Left ventricle myocardium inferior (tissue), 1 donor: Measurements from ENCODE around the gene TBC1D5. TPM values are rescaled to one million over a fixed set of nuclear protein-coding genes. Genes with fewer than 3 reads are reported as not detected.

Experiments used
- DNase-seq: peaks from one replicate; pipeline ENCODE4 v3.0.0-alpha.2; 2020
- H3K27ac ChIP-seq: fragments of 200-600 bp; replicated peaks from 2 replicates; pipeline ENCODE4 v1.8.0; 2021
- H3K27me3 ChIP-seq: fragments of 200-600 bp; 2 replicates; pipeline ENCODE4 v1.8.0; 2021; ENCODE audit warnings: low read depth
- H3K36me3 ChIP-seq: fragments of 200-600 bp; 2 replicates; pipeline ENCODE4 v1.8.0; 2021
- H3K4me1 ChIP-seq: fragments of 200-600 bp; 2 replicates; pipeline ENCODE4 v1.8.0; 2021
- H3K4me3 ChIP-seq: fragments of 200-600 bp; 2 replicates; pipeline ENCODE4 v1.8.0; 2021; ENCODE audit warnings: mild to moderate bottlenecking, moderate library complexity
- H3K9me3 ChIP-seq: fragments of 200-600 bp; replicated peaks from 2 replicates; pipeline ENCODE4 v1.8.0; 2021
- CTCF ChIP-seq: fragments of 200-600 bp; IDR thresholded peaks from 2 replicates; pipeline ENCODE4 v1.8.0; 2021; ENCODE audit warnings: antibody characterized with exemption, mild to moderate bottlenecking, borderline replicate concordance
- intact Hi-C: fragments of 100-400 bp; cut with micrococcal nuclease; formaldehyde crosslinking; loops from one replicate; pipeline ENCODE4 v1.11.0; 2022
- total RNA-seq: library from RNA; stranded (reverse); fragmentation: NEBNext Ultra II Directional; extraction: Animal tissue kit (Norgen Biotek cat#: 25700); gene quantifications from one replicate; pipeline ENCODE4 v1.2.1, GENCODE V29; 2021
- donor health status: DM: no; HTN: yes; CAD: no; lungs with severe emphysema.

The TBC1D5 gene
- total RNA-seq, 1 donor from 2014 or later: 26.9 TPM

- H3K4me3 ChIP-seq: no peak overlapping the region
- no peaks in the 10 kb centered on the region for H3K36me3 ChIP-seq
- H3K9me3 ChIP-seq: no peaks in the 10 kb centered on the region
- no peak for DNase-seq
- H3K4me1 ChIP-seq: peaks cover 12% of the 10 kb centered on the region
- H3K27me3 ChIP-seq: no peaks in the 10 kb centered on the region
- intact Hi-C loops: no loop called here
- TF ChIP-seq CTCF: no peak
- no peak overlapping the region for H3K27ac ChIP-seq
Measured at GRCh38 chr3:17683542-17684207, 58.8 kb downstream of the TBC1D5 start.

GRCh38 chr3:17680530-17680929 is 61.9 kb downstream of the TBC1D5 start:
- Histone ChIP-seq H3K27ac (no peak overlapping the region), H3K36me3 (no peaks in the 10 kb centered on the region), H3K9me3 (no peaks in the 10 kb centered on the region), H3K27me3 (no peaks in the 10 kb centered on the region), H3K4me1 (peaks cover 2% of the 10 kb centered on the region), H3K4me3 (no peak overlapping the region)
- no peak for DNase-seq
- TF ChIP-seq CTCF: no peak
- intact Hi-C loops: no loop called here

GRCh38 chr3:17678116-17678741 is 64.2 kb downstream of the TBC1D5 start:
- no peaks in the 10 kb centered on the region for H3K36me3 ChIP-seq
- no peak for TF ChIP-seq CTCF
- H3K4me1 ChIP-seq: no peaks in the 10 kb centered on the region
- H3K4me3 ChIP-seq: no peak overlapping the region
- H3K27ac ChIP-seq: no peak overlapping the region
- H3K27me3 ChIP-seq: no peaks in the 10 kb centered on the region
- no peaks in the 10 kb centered on the region for H3K9me3 ChIP-seq
- intact Hi-C loops: no loop called here
- DNase-seq: no peak

- Histone ChIP-seq H3K9me3 (no peaks in the 10 kb centered on the region), H3K27ac (no peak overlapping the region), H3K4me1 (peaks cover 5% of the 10 kb centered on the region), H3K36me3 (no peaks in the 10 kb centered on the region), H3K27me3 (no peaks in the 10 kb centered on the region), H3K4me3 (no peak overlapping the region)
- intact Hi-C loops: no loop called here
- DNase-seq: no peak
- no peak for TF ChIP-seq CTCF
Measured at GRCh38 chr3:17674082-17674686, 68.2 kb downstream of the TBC1D5 start.

- DNase-seq: no peak
- Histone ChIP-seq H3K4me3 (no peak overlapping the region), H3K27ac (no peak overlapping the region), H3K4me1 (peaks cover 5% of the 10 kb centered on the region), H3K27me3 (no peaks in the 10 kb centered on the region), H3K36me3 (no peaks in the 10 kb centered on the region), H3K9me3 (no peaks in the 10 kb centered on the region)
- no peak for TF ChIP-seq CTCF
- intact Hi-C loops: no loop called here
Measured at GRCh38 chr3:17672506-17672905, 69.9 kb downstream of the TBC1D5 start.
